COLO829 (cell line): ENCODE data around the gene SLC44A3.
"Not testable (repeated sequence)": the region's sequence is repeated elsewhere in the genome, so short reads cannot be mapped to it uniquely, and the experiment has no call there.

Experiments
- DNase-seq: peaks from one replicate; pipeline ENCODE4 v3.0.0; 2012; ENCODE audit warnings: low spot score

The SLC44A3 gene

DNA sequence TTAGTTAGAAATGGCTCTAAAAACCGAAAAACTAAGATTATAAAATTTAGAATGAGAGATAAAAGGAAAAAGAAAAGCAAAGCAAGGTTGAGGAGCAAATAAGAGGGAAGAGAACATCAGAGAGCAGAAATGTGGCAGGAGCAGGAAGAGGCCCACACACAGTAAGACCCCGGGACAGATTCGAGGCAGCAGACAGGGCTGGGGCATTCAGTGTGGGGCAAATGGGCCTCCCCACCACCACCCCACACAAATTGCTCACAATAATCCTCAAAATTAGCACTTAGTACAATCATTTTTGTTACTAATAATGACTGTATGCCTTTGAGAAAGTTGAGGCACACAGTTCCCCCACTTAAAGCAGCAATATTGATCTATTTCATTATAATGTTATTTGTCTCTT is 17.1 kb upstream of the SLC44A3 start:
- no peak for DNase-seq

DNA sequence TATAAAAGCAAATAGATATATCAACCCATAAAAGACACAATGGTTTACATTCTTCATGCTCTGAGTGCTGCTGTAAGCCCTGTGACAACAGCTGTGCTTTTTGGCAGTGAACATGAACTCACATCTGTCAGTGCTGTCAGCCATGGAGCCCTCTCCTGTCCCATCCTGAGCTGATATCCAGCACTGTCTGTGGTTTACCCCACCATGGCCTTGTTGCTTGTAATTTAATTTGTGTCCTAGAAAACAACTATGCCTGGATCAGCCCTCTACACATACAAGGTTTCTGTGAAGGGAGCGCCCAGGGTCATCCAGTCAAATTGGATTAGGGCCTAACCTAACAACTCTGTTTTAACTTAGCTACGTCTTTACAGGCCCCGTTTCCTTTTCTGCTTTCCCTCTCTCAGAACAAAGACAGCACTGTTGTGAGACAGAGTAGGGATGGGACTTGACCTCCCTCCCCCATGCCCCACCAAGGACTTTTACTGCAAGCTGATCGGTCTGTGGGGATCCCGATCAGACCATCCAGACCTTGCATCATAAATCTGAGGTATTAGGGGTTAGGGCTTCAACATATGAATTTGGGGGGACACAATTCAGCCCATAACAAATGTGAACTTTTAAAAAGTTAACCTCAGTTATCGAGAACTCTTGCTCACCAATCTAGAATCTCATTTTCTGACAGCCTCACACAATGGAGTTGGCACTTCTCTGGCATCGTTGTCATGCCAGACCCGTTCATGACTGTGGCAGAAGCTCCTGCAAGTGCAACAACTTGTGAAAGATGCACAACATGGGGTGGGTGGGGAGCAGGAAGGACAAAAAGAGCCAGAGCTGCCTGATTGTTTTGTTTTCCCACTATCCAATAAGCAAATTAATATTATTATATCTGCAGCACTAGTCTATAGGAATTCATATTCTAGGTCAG is 16.4 kb upstream of the SLC44A3 start:
- DNase-seq = no peak

DNA sequence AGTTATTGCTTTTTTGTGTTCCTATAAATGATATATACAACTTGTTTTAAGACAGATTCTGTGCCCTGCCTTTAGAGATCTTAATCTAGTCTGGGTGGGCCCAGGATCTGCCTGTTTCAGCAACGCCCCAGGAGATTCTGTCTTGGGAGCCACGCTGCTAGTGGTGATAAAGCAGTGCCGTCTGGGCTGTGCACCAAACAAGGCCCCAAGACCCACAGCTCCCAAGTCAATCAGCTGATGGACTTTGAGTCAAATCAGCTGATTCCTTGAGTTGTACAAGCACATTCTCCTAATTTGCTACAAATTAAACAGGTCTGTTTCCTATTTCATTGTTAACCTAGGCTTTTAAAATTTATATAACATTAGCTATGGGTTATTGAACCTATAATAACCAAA is 15.7 kb upstream of the SLC44A3 start:
- DNase-seq = no peak

DNA sequence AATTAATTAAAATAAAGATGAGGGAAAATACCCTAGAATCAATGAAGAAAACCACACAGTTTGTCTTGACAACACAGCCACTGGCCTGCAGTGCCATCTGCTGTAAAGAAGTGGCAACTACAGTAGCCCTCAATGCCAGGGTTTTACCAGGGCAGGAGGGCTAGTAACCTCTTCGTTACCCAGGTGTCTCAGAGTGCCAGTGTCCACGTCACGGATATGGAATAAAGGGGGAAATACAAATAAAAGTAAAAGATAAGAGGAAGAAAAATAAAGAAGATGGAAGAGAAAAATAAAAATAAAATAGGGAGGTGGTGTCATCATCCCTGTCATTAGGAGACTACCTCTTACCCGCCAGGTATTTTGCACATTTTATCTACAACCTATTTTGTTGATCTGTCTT is 14.2 kb upstream of the SLC44A3 start:
- DNase-seq = no peak

DNA sequence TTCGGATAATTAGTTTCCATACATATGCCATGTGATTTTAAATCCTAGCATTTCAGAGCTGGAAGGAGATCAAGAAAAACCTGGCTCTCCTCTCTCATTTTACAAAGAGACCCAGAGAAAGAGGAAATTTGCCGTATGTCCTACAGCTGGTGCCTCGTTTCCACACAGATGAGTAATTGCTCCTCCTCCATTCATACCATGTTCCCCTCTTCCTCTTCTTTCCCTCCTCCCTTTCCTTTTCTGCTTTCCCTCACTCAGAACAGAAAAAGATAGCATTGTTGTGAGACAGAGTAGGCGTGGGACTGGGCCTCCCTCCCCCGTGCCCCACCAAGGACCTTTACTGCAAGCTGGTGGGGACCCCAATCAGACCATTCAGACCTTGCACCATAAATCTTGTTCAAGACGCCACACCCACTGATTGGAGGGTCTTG is 13.7 kb upstream of the SLC44A3 start:
- DNase-seq = no peak

DNA sequence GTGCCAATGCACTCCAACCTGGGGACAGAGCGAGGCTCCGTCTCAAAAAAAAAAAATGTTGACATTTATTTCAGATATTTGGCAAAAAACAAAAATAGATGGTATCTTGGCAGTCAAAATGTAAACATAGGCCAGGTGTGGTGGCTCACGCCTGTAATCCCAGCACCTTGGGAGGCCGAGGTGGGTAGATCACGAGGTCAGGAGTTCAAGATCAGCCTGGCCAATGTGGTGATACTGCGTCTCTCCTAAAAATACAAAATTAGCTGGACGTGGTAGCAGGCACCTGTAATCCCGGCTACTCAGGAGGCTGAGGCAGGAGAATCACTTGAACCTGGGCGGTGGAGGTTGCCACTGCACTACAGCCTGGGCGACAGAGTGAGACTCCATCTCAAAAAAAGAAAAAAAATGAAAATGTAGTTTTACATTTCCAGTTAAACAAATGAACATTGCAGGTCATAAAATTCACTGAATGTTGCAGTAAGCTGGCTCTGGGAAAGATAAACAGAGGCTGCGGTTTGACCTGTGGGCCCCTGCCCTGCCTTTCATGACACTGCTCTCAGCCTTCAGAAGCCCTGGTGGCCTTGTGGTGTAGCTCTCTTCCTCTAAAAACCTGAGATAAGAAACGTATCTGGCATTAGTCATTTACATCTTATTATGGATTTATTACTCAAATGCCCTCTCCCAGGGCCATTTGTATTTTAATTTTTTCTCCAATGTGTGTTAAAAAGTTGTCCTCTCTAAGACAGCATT is 12.2 kb upstream of the SLC44A3 start:
- no peak for DNase-seq

DNA sequence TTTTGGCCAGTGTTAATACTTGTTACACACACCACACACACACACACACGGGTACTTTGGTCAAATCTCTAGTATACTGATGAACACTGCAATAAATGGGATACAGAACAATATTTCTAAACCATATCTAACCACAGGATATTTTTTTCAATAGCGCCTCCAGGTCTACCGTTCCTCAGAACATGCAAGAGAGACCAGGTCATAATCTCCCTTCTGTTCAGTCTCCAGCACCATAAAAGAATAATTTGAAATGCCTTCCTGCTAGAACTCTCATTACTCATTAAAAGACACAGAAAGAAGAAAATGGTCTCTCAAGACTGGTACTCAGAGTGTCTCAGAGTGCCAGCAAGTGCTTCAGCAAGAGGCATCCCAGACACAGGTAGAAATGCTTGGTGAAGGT is 11.5 kb upstream of the SLC44A3 start:
- no peak for DNase-seq

DNA sequence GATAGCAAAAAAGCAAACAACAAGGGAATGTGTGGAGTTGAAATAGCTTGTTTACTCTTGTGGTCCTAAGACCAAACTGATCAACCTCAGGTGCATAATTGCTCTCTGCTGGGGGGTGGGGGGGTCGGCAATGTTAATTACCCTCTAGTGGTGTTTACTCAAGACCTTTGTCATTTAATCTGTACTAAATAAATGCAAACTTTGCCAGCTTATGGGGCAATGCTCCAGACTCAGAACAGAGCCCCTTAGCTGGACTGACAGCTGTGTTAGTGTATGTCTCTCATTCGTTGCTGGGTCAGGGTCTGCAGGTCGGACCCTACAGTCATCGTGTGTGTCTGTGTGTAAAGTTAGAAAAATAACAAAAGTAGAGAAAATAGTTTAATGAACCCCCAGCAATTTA is 7.2 kb upstream of the SLC44A3 start:
- DNase-seq = no peak

DNA sequence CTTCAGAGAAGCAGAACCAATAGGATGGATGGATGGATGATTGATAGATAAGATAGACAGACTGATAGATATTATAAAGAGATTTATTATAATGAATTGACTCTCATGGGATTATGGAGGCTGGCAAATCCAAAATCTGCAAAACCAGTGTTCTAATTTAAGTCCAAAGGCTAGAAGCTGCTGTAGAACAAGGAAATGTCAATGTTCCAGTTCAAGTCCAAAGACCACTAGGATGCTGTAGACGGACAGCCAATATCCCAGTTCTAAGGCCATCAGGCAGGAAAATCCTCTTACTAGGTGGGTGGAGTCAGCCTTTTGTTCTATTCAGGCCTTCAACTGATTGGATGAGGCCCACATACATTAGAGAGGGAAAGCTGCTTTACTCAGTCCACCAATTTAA is 4.1 kb upstream of the SLC44A3 start:
- no peak for DNase-seq

DNA sequence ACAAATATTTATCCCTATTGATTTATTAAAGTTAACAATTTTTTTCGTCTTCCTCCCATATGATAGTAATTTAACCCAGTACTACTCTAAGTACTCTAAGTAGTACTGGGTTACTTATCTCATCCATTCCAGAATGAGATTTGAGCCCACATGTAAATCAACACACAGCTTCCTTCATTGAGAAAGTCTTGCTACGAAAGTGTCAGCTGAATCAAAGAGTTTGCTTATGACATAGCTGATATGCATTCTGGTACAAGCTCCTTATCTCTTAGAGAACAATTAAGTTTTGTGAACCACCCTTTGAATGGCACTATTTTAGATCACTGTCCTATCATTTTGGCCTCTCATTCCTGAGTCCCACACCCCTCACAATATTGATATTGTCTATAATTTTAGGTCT is 2.4 kb upstream of the SLC44A3 start:
- DNase-seq = no peak

DNA sequence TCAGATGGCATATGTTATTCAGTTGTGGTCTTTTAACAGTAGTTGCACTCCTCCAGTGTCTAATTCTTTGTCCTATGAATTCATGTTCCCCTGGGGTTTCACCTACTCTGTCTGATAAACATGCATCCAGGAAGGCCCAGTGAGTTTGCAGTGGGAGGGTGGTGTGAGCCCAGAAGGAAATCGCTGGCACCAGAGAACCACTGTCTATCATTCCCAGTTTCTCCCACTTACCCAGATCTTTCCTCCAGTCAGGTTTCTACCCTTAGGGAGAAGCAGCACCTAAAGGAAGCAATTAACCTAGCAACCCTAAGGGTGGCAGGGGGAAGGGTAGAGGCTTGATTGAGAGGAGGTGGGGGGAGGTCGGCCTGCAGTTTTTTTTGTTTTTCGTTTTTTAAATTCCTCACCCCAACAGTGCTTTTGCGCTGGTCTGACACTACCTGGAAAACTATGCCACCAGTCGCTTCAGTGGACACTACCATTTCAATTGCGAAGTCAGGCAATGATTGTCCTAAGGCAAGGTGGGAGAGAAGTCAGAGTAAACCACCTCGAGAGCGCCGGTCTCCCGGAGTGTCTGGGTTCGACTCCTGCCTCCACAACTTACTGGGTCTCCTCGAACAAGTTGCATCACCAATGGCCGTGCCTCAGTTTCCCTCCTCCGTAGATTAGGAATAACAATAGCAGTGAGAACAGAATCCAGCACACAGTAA is 766 bp upstream of the SLC44A3 start:
- DNase-seq = no peak

DNA sequence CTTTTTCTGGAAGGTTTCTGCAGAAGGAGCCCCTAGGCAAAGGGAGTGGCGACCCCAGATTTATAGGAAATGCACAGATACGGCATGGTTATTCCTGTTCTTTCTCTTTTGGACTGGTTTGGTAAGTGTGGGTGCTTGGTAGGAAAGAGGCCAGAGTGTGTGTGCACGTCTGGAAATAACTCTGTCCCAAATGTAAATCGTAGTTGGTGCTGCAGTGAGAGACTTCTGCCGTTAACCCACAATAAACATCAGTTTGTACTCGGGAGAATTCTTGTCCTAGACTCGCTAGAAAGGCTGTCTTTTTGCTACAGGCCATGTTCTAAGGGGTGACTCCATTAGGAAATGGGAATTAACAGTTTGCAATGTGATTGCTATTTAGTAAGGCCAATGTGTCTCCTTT is 779 bp downstream of the SLC44A3 start:
- DNase-seq = no peak

DNA sequence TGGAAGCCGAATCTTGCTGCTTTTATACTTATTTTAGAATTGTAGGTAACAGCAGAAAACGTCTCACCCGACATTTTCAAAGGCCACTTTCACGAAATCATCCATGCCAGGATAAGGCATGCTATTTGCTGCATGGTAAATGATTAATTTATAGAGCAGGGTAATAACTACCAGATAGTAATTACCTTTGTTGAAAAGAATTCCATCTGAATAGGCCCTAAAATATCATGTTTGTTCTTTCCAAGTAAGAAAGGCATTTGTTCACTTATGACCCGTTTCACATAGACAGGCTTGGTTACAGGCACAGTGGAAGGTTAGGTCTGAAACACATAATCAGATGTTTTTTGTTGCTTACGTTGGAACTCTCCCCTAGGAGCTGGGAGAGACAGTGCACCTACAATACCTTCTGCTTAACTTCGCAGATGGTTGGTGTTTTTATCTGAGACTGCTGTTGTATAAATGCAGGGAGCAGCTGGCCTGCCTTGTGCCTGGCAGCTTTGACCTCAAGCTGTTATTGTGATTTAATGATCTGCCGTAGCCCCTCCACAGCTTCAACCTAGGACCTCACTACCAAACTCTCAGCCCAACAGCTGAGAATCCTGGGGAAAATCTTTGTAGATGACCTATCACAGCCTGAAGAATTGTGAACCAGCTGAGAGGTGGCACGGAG is 1.6 kb downstream of the SLC44A3 start:
- DNase-seq = no peak

DNA sequence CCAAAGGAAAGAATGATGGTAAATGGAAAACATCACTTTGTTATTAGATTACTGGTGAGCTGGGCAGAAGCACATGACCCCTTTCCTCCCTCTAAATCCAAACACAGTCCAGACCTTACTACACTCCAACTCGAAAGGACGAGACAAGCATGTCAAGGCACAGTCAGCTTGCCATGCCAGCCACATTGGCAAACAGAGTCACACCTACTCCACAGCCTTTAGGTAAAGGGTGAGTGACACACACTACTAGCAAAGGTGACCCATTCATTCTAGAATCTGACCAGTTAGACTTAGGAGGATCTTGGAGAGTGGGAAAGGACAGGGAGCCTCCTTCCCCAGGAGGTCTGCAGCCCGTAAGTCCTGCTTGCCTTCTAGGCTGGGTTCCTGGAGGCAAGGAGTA is 3.0 kb downstream of the SLC44A3 start:
- no peak for DNase-seq

DNA sequence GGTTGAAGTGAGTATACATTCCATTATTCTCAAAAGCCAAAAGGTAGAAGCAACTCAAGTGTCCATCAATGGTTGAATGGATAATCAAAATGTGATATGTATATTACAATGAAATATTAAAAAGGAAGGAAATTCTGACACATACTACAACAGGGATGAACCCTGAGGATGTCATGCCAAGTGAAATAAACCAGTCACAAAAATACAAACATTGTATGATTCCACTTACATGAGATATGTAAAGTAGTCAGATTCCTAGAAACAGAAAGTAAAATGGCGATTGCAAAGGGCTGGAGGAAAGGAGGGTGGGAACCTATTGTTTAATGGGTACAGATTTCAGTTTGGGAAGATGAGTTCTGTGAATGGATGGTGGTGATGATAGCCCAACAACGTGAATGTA is 5.8 kb downstream of the SLC44A3 start:
- DNase-seq = no peak

DNA sequence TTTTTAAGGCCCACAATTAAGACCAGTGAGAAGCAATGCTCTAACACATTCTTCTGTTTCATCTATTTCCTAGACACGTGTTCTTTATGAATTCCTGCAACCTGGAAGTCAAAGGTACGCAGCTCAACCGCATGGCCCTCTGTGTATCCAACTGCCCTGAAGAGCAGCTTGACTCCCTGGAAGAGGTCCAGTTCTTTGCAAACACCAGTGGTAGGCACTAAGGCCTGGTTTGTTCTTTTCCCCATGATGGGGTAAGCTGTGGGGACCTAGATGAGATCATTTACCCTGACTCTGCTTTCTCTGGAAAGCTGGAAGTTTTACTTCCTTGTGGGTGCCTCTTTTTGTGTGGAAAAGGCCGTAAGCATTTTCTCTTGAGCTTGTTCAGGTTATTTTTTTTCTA is 7.3 kb downstream of the SLC44A3 start:
- no peak for DNase-seq

DNA sequence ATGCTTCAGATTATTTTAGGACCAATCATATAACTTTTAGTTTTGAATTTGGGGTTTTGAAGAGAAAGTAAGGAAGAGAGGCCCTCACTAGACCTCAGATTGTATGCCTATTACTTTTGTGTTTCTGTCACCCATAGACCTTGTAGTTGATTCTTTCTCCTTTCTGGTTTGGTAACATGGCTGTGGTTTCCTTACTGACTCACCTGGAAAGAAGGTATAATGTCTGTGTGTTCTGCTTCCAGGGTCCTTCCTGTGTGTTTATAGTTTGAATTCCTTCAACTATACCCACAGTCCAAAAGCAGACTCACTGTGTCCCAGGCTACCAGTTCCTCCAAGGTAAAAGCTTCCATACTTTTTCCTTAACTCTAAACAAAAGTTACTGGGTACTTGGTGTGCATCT is 8.1 kb downstream of the SLC44A3 start:
- DNase-seq = no peak

DNA sequence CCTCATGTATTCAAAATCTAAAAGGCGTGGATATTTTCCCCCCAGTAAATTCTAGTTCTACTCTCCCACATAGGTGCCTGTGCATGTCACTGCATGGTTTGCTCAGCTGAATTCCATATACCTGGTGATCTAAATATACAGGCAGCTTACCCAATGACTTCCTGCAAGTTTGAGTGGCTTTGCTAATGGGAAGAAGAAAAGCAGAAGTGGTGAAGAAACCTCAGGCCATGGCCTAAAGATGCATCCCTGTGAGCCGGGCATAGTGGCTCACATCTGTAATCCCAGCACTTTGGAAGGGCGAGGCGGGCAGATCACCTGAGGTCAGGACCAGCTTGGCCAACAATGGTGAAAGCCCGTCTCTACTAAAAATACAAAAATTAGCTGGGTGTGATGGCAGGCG is 11.5 kb downstream of the SLC44A3 start:
- no peak for DNase-seq

DNA sequence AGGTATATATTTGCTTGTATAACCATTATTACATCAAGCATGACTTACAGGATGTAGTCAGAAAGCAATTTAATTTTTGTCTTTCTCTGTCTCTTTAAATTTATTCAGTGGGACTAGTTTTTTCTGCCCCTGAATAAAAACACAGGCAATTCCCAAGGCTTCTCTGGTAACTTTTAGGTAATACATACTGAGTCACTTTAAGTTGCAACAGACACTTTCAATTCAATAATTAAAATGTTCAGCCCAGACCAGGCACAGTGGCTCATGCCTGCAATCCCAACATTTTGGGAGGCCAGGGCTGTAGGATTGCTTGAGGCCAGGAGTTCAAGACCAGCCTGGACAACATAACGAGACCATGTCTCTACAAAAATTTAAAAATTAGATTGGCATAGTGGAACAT is 12.3 kb downstream of the SLC44A3 start:
- no peak for DNase-seq

DNA sequence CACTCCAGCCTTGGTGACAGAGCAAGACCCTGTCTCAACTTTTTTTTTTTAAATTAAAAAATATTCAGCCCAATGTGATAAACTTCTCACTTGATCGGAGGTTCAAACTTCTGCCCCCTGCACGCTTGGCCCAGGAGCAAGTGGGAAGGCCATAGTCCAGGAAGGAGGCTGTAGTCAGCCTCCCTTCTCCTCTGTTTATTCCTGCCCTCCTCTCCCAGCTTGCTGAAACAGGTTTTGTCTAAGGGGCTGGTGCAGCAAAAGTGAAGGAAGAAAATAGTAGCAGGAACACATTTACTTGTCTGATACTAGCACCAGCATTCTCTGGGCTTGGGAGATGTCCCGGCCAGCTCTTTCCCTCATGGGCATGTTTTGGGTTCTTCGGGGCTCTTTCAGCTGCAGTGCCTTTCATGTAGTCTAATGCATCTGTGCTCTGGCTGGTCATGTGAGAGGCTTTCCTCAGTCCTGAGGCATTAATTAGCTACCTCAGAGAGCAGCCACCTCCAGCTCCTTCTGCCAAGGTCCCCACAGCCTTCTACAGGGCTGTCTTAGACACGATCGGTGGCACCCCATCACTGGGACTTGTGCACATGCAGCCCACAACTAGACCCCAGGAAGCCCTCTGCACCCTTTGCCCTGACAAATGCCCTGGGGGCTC is 12.9 kb downstream of the SLC44A3 start:
- no peak for DNase-seq

DNA sequence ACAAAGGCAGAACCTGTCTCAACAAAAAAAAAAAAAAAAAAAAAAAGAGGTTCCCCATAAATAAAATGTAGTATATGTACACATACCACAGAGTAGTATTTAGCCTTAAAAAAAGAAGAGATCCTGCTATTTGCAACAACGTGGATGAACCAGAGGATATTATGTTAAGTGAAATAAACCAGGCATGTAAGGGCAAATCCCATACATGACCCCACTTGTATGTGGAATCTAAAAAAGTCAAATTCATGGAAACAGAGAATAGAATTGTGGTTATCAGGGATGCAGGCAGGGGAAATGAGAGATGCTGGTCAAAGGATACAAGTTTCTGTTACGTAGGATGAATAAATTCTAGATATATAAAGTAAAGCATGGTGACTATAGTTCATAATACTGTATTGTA is 16.7 kb downstream of the SLC44A3 start:
- no peak for DNase-seq

DNA sequence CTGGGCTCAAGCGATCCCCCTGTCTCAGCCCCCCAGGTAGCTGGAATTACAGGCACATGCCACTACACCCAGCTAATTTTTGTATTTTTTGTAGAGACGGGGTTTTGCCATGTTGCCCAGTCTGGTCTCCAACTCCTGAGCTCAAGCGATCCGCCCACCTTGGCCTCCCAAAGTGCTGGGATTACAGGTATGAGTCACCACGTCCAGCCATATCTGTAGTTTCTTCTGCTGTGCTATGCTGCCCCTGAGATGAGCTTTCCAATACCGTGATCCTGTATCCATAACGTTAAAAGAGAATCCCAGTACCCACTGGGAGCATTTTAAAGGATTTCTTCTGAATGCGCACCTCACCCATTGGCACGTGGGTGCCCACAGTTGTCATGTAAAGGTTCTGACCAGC is 20.2 kb downstream of the SLC44A3 start:
- not testable (repeated sequence) for DNase-seq
